ENCODE data around the gene MAGEB17.

GRCh38 chrX:16207634-16208033 is 40.4 kb downstream of the MAGEB17 start:
- no peak for TF ChIP-seq CTCF (conservative IDR thresholded peaks at IDR 0.05; ENCODE audit: low read depth, low read length)
- TF ChIP-seq EZH2 (IDR thresholded peaks at IDR 0.05; ENCODE audit: low read length, unreplicated experiment), result no peak
- TF ChIP-seq EZH2phosphoT487 (IDR thresholded peaks at IDR 0.05; ENCODE audit: borderline replicate concordance, low read length), result no peak

All from PC-3 (cell line).